Uterus (tissue), 2 donors: ENCODE results near the gene ZMYND8.

ENCODE experiments used
- POLR2A ChIP-seq, 2 donors: fragments of 450-650 bp; IDR thresholded peaks; one replicate each; pipeline ENCODE4 v1.6.1; 2016; ENCODE audit warnings: antibody characterized with exemption in 2 of 2, mild to moderate bottlenecking in 1 of 2, moderate library complexity in 1 of 2
- TF ChIP-seq, protein P1 (sequence below), 4 experiments: fragments of 200-600 bp in 2 of 4; fragments of 450-650 bp in 2 of 4; sonication (generic) in 2 of 4; IDR thresholded peaks; one replicate each; pipeline ENCODE4 v1.5.1; 2016 to 2019; ENCODE audit warnings: antibody characterized with exemption in 4 of 4, mild to moderate bottlenecking in 2 of 4, moderate library complexity in 1 of 4

DNA sequence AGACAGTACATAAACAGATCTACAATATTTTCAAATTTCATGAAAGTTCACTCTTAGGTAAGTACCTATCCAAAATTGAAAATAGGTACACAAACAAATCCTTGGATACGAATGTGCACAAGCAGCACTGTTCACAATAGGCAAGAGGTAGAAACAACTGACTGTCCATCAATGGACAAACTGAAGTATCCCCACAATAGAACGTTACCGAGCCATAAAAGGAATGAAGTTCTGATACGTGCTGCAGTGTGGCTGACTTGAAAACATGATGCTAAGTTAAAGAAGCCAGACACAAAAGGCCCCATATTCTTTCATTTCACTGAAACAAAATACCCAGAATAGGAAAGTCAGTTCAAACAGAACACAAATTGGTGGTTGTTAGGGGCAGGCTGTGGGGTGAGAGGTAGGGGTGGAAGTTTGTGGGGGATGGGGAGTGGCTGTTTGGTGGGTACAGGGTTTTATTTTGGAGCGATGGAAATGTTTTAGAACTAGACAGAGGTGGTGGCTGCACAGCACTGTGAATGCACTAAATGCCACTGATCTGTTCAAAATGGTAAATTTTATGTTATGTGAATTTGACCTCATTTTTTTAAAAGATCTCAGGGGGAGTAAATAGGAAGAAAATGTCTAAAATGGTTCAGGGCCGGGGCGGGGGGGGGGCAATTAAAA, 89.5 kb downstream of the ZMYND8 start:
- TF ChIP-seq, protein P1, sequence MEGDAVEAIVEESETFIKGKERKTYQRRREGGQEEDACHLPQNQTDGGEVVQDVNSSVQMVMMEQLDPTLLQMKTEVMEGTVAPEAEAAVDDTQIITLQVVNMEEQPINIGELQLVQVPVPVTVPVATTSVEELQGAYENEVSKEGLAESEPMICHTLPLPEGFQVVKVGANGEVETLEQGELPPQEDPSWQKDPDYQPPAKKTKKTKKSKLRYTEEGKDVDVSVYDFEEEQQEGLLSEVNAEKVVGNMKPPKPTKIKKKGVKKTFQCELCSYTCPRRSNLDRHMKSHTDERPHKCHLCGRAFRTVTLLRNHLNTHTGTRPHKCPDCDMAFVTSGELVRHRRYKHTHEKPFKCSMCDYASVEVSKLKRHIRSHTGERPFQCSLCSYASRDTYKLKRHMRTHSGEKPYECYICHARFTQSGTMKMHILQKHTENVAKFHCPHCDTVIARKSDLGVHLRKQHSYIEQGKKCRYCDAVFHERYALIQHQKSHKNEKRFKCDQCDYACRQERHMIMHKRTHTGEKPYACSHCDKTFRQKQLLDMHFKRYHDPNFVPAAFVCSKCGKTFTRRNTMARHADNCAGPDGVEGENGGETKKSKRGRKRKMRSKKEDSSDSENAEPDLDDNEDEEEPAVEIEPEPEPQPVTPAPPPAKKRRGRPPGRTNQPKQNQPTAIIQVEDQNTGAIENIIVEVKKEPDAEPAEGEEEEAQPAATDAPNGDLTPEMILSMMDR (IDR thresholded peaks at IDR 0.05): no peak
- no peak for TF ChIP-seq POLR2A (IDR thresholded peaks at IDR 0.05)
